Tibial nerve (tissue), 4 donors: Measurements from ENCODE around the gene NCOA5. TPM values are rescaled to one million over a fixed set of nuclear protein-coding genes. Genes with fewer than 3 reads are reported as not detected.

ENCODE experiments used
- DNase-seq, 2 donors: peaks; one replicate each; pipeline ENCODE4 v3.0.0-alpha.2; 2019; ENCODE audit warnings: low spot score in 2 of 2
- H3K27ac ChIP-seq, 4 donors: fragments of 200-600 bp; sonication (generic) in 3 of 4; one replicate each; pipeline ENCODE4 v1.5.1; 2017 to 2019; ENCODE audit warnings: mild to moderate bottlenecking in 1 of 4
- H3K27me3 ChIP-seq, 2 donors: fragments of 200-600 bp; sonication (generic) in 1 of 2; one replicate each; pipeline versions ENCODE4 v1.5.1 to v1.6.0; 2017 to 2019
- H3K36me3 ChIP-seq, 3 donors: fragments of 200-600 bp; sonication (generic); one replicate each; pipeline ENCODE4 v1.5.1; 2018 to 2019
- H3K4me1 ChIP-seq, 4 donors: fragments of 200-600 bp; sonication (generic) in 3 of 4; one replicate each; pipeline ENCODE4 v1.5.1; 2017 to 2019
- H3K4me3 ChIP-seq, 4 donors: fragments of 200-600 bp; sonication (generic) in 3 of 4; one replicate each; pipeline ENCODE4 v1.5.1; 2017 to 2019; ENCODE audit warnings: mild to moderate bottlenecking in 1 of 4, moderate library complexity in 1 of 4
- H3K9me3 ChIP-seq, 4 donors: fragments of 200-600 bp; sonication (generic) in 3 of 4; one replicate each; pipeline ENCODE4 v1.5.1; 2017 to 2019
- EP300 ChIP-seq, 2 donors: sonication (generic); formaldehyde crosslinking; IDR thresholded peaks; one replicate each; pipeline ENCODE4 v1.6.1; 2017; ENCODE audit warnings: antibody characterized with exemption in 2 of 2, mild to moderate bottlenecking in 1 of 2
- POLR2A ChIP-seq, 2 donors: fragments of 450-650 bp; IDR thresholded peaks; one replicate each; pipeline ENCODE4 v1.6.1; 2017; ENCODE audit warnings: antibody characterized with exemption in 2 of 2, mild to moderate bottlenecking in 2 of 2, moderate library complexity in 2 of 2
- WGBS, 2 donors: methylation state at CpG; one replicate each; pipeline ENCODE4 v1.1.5; 2018; 5-methylcytosine and 5-hydroxymethylcytosine counted together
- total RNA-seq, 4 donors: library from RNA; depleted of rRNA; stranded (reverse); fragments of >200 nt; gene quantifications; one replicate each; pipeline ENCODE4 v1.1.0, GENCODE V29; 2016
- TF ChIP-seq, protein P1 (sequence below), 5 experiments: fragments of 200-600 bp in 3 of 5; fragments of 450-650 bp in 2 of 5; sonication (generic) in 3 of 5; IDR thresholded peaks; one replicate each; pipeline ENCODE4 v1.5.1; 2016 to 2019; ENCODE audit warnings: antibody characterized with exemption in 5 of 5, mild to moderate bottlenecking in 3 of 5, moderate library complexity in 2 of 5

The NCOA5 gene
- total RNA-seq, 4 donors from 2014 or later: 34.8 to 71.4 (median 47.2) TPM

DNA sequence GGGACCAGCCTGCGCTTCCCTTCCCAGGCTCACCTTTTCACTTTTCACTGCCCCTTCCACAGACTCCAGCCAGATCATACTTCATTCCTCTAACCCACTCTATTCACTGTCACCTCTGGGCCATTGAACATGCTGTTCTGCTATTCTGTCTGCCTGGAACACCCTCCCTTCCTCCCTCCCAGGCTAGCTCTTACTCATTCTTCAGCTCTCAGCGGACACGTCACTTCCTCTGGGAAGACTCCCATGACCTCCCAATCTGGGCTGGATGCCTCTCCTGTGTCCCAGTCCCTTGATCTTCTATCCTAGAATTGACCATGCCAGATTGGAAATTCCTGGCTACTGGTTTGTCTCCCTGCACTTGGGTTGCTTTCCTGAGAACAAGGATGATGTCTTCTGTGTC, 55.7 kb downstream of the NCOA5 start:
- Histone ChIP-seq H3K4me1 (peaks cover 0 to 16% (median 0%) of the 10 kb centered on the region in 4 donors), H3K27me3 (peaks cover 0 to 60% of the 10 kb centered on the region in 2 donors), H3K27ac (no peak overlapping the region), H3K36me3 (no peaks in the 10 kb centered on the region), H3K9me3 (no peaks in the 10 kb centered on the region), H3K4me3 (no peak overlapping the region)
- TF ChIP-seq POLR2A (IDR thresholded peaks at IDR 0.05): no peak
- no peak for TF ChIP-seq EP300 (IDR thresholded peaks at IDR 0.05)
- TF ChIP-seq, protein P1, sequence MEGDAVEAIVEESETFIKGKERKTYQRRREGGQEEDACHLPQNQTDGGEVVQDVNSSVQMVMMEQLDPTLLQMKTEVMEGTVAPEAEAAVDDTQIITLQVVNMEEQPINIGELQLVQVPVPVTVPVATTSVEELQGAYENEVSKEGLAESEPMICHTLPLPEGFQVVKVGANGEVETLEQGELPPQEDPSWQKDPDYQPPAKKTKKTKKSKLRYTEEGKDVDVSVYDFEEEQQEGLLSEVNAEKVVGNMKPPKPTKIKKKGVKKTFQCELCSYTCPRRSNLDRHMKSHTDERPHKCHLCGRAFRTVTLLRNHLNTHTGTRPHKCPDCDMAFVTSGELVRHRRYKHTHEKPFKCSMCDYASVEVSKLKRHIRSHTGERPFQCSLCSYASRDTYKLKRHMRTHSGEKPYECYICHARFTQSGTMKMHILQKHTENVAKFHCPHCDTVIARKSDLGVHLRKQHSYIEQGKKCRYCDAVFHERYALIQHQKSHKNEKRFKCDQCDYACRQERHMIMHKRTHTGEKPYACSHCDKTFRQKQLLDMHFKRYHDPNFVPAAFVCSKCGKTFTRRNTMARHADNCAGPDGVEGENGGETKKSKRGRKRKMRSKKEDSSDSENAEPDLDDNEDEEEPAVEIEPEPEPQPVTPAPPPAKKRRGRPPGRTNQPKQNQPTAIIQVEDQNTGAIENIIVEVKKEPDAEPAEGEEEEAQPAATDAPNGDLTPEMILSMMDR (IDR thresholded peaks at IDR 0.05): no peak
- 77 to 83% methylated on average over 3 of the region's 3 CpGs for WGBS, 2 donors
- DNase-seq: no peak

DNA sequence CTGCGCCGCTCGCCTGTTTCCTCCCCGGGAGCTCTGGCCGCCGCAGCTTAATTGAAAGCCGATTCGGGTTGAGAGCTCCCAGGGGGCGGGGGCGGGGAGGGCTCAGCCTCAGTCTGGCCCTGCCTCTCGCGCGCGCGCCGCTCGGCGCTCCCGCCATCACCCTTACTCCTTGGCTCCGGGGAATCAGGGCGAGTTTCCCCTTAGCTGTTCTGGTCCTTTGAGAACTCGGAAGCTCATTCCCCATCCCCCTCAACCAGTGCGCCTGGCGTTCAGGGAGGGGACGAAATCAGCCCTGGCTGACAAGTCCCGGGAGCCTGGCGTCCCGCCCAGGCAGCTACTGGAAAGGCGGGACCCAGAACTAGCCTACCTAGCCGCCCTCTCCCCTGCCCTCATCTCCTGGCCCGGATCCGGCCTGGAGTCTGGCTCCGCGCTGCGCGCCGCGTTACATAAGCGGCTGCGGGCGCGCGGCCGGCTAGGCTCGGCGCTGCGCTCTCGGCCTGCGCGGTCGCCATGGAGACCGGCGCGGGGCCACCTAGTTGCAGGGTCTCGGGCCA, 58.0 kb downstream of the NCOA5 start:
- Histone ChIP-seq H3K4me1 (peaks cover 0 to 16% (median 0%) of the 10 kb centered on the region in 4 donors), H3K9me3 (no peaks in the 10 kb centered on the region), H3K27ac (no peak overlapping the region), H3K27me3 (peaks cover 0 to 81% of the 10 kb centered on the region in 2 donors), H3K36me3 (no peaks in the 10 kb centered on the region), H3K4me3 (no peak overlapping the region)
- no peak for DNase-seq
- whole genome bisulfite sequencing, 2 donors: 0 to 4% methylated on average over 12 of the region's 55 CpGs
- TF ChIP-seq, protein P1 (IDR thresholded peaks at IDR 0.05): no peak
- TF ChIP-seq EP300 (IDR thresholded peaks at IDR 0.05): no peak
- no peak for TF ChIP-seq POLR2A (IDR thresholded peaks at IDR 0.05)

DNA sequence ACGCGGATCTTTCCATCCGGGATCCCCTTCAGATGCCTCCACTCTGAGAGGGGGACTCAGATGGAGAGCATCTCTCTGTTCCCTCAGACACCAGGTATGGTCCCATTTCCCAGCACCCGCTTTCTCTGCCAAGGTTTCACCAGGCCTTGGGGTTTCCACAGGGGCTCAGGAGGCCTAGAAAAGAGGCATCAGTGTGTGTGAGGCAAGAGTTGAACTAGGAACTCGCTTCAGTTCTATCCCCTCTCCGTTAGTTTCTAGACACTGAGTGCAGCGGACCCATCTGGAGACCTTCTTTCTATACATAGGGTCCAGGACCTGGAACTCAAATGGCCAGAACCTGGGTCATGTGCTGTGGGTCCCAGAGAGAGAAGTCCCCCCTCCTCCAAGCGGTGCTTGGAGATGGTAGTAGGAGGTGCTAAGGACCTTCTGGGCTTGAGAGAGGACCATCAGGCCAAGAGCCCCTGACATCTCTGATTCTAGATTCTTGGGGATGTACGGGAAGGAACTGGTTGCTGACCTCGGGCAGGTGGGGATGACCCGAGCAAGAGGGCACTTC, 58.7 kb downstream of the NCOA5 start:
- peaks cover 0 to 87% of the 10 kb centered on the region in 2 donors for H3K27me3 ChIP-seq
- TF ChIP-seq POLR2A (IDR thresholded peaks at IDR 0.05): no peak
- TF ChIP-seq, protein P1 (IDR thresholded peaks at IDR 0.05): no peak
- TF ChIP-seq EP300 (IDR thresholded peaks at IDR 0.05): no peak
- H3K4me3 ChIP-seq: no peak overlapping the region
- no peaks in the 10 kb centered on the region for H3K36me3 ChIP-seq
- H3K9me3 ChIP-seq: no peaks in the 10 kb centered on the region
- no peak overlapping the region for H3K27ac ChIP-seq
- 14 to 19% methylated on average over 11 of the region's 11 CpGs for WGBS, 2 donors
- peaks cover 0 to 16% (median 0%) of the 10 kb centered on the region in 4 donors for H3K4me1 ChIP-seq
- no peak for DNase-seq

DNA sequence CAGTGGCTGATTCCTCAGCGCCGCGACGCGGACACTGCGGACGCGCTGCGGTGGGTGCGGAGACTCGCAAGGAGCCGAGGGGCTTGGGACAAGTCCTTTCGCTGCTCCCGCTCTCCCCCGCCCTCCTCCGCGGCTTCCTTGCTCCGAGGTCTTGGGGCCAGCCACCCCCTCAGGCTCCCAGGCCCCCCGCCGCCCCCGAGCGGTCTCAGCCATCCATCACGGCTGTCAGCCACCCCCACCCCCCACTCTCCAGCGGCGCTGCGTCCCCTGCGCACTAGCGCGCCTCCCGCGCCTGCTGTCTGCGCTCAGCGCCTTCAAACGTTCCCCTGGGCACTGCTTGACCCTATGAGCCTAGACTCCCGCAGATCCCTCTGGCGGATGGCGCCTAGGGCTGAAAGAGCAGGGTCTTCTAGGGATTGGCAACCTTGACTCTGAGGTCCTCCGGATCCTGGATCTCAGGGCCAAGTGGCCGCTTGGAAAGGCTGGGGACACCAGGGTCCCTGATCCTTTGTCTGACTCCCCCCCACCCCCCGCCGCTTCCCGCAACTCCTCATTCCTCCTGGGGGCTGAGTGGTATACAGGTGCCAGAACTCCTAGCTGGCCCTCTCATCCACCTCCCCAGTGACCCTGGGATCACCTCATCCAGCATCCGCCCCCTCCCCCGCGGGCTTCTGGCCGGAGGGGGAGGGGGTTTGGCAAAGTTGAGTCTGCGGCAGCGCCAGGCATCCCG, 59.3 kb downstream of the NCOA5 start:
- H3K36me3 ChIP-seq: no peaks in the 10 kb centered on the region
- no peak for DNase-seq
- H3K9me3 ChIP-seq: no peaks in the 10 kb centered on the region
- H3K4me1 ChIP-seq: peaks cover 0 to 16% (median 0%) of the 10 kb centered on the region in 4 donors
- 7 to 9% methylated on average over 18 to 36 of the region's 49 CpGs for WGBS, 2 donors
- no peak overlapping the region for H3K4me3 ChIP-seq
- H3K27ac ChIP-seq: no peak overlapping the region
- peaks cover 0 to 94% of the 10 kb centered on the region in 2 donors for H3K27me3 ChIP-seq
- TF ChIP-seq, protein P1 (IDR thresholded peaks at IDR 0.05): no peak
- no peak for TF ChIP-seq POLR2A (IDR thresholded peaks at IDR 0.05)
- TF ChIP-seq EP300 (IDR thresholded peaks at IDR 0.05): no peak
